ENCODE measurements around the gene MRM3. TPM values are rescaled to one million over a fixed set of nuclear protein-coding genes. Genes with fewer than 3 reads are reported as not detected.

Gene MRM3
- total and polyA plus RNA-seq, 2 experiments from 2014 or later = 17.7 to 23.4 TPM

GRCh38 chr17:802481-802880 is 20.3 kb downstream of the MRM3 start:
- Mint-ChIP-seq H3K4me1 (peaks cover 6% of the 10 kb centered on the region; the same call in 2 of the 3 replicates), H3K27me3 (ENCODE audit: insufficient read depth, low read depth, poor library complexity) (peaks cover 15% of the 10 kb centered on the region), H3K9me3 (no peaks in the 10 kb centered on the region; the same call in 2 of the 3 replicates), H3K36me3 (ENCODE audit: low read depth) (peaks cover 14% of the 10 kb centered on the region), H3K4me3 (no peak overlapping the region), H3K27ac (no peak overlapping the region)
- no peak overlapping the region for H3K4me2 ChIP-seq
- H3K27me3 ChIP-seq (ENCODE audit: insufficient read depth) = no peaks in the 10 kb centered on the region
- no peak overlapping the region for H3K27ac ChIP-seq (ENCODE audit: low read depth)
- DNase-seq (ENCODE audit: low spot score) = no peak
- ATAC-seq = no peak
- H3K9me2 ChIP-seq (ENCODE audit: insufficient read depth) = no peaks in the 10 kb centered on the region
- no peaks in the 10 kb centered on the region for H3K79me2 ChIP-seq (replicated peaks; ENCODE audit: insufficient read depth)
- no peak overlapping the region for H3K4me3 ChIP-seq
- no peaks in the 10 kb centered on the region; the same call in 1 of the 2 replicates for H4K20me1 ChIP-seq (replicated peaks; ENCODE audit: insufficient read depth)
- H3K36me3 ChIP-seq (ENCODE audit: insufficient read depth) = no peaks in the 10 kb centered on the region; the same call in 1 of the 2 replicates
- no peak overlapping the region for H2AFZ ChIP-seq
- H3K4me1 ChIP-seq (ENCODE audit: insufficient read depth) = no peaks in the 10 kb centered on the region
- TF ChIP-seq NANOG (IDR thresholded peaks at IDR 0.05; ENCODE audit: borderline replicate concordance) (no peak), EZH2phosphoT487 (IDR thresholded peaks at IDR 0.05; ENCODE audit: unreplicated experiment) (no peak), CREB1 (CRISPR knock-in tag; IDR thresholded peaks at IDR 0.05; ENCODE audit: low read depth) (no peak), ZNF462 (CRISPR knock-in tag; IDR thresholded peaks at IDR 0.05) (no peak), STAT1 (IDR thresholded peaks at IDR 0.05; ENCODE audit: unreplicated experiment) (no peak), ZNF114 (CRISPR knock-in tag; IDR thresholded peaks at IDR 0.05) (no peak), CTCF (conservative IDR thresholded peaks at IDR 0.05; ENCODE audit: low read depth in 2 of 2) (no peak), JUNB (IDR thresholded peaks at IDR 0.05; ENCODE audit: unreplicated experiment) (no peak), REST (IDR thresholded peaks at IDR 0.05; ENCODE audit: unreplicated experiment) (no peak), POLR2AphosphoS5 (IDR thresholded peaks at IDR 0.05; ENCODE audit: low read depth) (no peak), ETS1 (IDR thresholded peaks at IDR 0.05) (no peak), EZH2 (IDR thresholded peaks at IDR 0.05; ENCODE audit: low read depth, unreplicated experiment) (no peak), ZNF331 (CRISPR knock-in tag; IDR thresholded peaks at IDR 0.05; ENCODE audit: low read depth) (no peak)
- H3F3A ChIP-seq (replicated peaks; ENCODE audit: low read depth) = no peaks in the 10 kb centered on the region
